CD4-positive, alpha-beta T cell treated with Interferon gamma for 1 hour (primary cell): ENCODE results near the gene FAM98A.
A peak's percentile ranks its signal among the peaks of the same experiment; 100 is the strongest.

ENCODE experiments used
- DNase-seq: peaks from one replicate; pipeline ENCODE4 v3.0.0-alpha.2; 2020

FAM98A gene

DNA sequence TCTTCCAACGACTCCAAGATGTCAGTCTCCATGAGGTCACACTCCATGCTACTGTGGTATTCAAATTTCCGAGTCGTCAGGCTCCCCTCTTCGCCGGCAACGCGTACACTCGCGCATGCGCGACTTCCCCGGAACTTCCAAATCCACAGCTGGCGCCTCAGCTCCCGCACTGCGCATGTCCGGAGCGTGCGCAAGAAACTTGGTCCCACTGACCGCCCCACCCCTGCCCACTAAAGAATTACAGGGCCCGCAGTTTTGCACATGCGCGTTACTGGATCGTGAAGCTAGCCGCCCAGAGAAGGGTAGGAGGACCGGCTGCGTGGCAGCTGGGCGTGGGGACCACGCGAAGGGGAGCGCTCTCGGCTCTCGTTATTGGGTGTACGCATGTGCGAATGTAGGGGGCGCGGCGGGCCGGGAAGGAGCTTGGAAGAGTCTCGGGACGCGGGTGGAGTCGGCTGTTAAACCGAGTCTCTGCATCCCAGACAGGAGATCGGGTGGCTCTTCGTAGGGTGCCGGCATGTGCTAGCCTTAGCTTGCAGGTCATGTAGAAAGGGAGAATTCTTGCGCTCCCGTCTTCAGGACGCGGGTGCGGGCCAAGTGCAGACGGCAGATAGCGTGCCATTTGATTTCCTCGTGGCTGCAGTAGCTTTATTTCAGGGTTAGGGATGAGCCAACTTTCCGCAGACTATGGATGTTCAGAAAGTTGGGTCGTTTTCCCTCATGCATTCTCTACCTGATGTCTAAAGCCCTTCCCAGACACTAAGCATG lies at the start of gene FAM98A:
Gene FAM98A, minus strand, starts transcription at position 125 of the 768 bp plus-strand sequence. Its CDS starts 78 bp downstream, at position 47.
- peak; percentile 99 for DNase-seq

DNA sequence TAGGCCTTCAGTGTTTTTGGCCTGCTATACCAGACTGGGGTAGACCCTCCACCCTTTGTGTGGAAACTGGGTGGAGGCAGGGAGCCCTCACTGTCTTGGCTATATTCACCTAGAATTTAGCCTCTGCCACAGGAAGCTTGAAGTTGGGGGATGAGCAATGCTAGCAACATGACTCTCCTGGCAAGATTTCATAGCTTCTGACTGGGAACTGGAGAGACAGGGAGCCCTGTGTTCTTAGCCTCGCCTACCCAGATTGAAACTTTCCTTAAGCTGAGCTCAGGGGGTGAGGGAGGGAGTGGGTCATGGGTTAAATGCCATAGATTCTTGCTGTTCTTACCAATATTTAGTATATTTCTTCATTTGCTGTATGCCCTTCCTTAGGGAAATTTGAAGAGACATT lies 46.8 kb upstream of the FAM98A start:
- DNase-seq, result no peak

DNA sequence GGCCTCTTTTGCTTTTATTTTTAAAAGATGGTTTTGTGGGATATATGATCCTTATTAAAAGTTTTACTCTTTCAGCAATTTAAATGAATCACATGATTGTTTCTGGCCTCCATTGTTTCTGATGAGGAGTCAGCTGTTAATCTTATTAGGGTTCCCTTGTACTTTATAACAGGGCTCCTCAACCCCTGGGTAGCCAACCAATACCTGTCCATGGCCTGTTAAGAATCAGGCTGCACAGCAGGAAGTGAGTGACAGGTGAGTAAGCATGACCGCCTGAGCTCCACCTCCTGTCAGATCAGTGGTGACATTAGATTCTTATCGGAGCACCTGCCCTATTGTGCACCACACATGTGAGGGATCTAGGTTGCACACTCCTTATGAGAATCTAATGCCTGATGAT lies 45.1 kb upstream of the FAM98A start:
- no peak for DNase-seq

DNA sequence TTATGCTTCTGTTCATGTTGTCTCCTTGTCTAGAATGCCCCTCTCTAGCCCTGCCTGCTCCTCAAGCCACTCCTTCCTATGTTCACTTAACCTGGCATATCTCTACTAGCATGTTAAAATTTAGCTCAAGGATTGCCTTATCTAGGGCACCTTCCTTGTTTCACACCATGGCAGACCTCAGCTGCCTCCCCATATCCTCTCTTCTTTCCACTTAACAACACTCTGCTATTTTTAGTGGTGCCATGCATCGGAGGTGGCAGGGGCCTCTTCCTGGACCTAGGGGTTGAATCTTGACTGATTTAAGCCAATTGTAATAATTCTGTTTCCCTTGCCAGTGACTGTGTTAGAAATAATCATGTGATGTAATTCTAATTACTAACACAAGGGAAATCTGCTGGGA lies 36.9 kb upstream of the FAM98A start:
- DNase-seq, result no peak

DNA sequence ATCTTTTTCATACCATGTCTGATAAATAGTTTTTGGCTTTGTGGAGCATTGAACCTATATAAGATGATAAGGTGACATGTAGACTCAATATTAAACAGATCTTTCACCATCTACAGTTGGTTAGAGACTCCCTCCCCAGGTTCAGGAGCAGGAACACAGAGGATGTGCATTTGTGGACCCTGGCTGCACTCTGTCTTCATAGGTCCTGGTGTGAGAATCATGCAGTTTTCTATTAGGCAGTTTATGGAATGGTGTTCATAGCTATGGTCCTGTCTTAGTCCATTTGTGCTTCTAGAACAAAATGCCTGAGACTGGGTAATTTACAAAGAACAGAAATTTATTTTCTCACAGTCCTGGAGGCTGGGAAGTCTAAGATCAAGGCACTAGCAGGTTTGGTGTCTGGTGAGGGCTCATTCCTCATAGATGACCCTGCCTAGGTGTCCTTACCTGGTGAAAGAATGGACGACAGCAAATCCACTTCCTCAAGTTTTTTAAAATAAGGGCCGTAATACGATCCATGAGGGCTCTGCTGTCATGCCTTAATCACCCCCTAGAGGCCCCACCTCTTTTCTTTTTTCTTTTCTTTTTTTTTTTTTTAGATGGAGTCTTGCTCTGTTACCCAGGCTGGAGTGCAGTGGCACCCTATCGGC lies 35.3 kb upstream of the FAM98A start:
- no peak for DNase-seq

DNA sequence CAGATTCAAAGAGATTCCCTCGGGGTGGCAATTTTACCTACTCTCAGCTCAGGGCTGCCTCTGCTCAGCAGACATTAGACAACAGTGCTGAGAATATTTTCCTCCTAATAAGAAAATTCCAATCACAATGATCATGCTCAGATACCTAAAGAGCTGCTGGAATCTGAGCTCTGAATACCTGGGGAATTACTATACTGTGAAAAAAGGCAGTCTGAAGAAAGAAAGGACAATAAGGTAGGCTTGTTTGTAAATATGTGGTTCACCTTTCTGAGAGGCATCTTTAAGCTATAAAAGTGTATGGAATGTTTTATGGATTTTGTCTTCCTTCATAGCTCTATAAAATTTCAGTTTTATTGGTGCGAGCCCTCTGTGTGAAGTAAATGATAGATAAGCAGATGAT lies 34.2 kb upstream of the FAM98A start:
- no peak for DNase-seq

DNA sequence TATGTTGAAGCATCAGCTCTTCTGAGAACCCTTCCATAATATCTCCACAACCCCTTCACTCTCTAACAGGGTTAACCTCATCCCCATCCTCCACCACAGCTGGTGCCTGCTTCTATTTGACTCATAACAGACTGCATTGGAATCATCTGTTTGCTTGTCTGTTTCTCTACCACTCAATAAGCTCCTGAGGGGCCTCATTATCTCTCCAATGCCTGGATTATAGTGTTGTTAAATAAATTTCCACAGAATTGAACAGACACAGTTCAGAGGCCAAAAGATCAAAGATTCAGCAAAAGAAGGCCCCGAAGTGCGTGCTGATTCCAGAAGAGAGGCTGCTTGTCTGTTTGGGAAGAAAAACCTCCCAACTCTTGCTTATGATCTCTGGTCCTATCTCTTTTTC lies 33.7 kb upstream of the FAM98A start:
- DNase-seq, result no peak

DNA sequence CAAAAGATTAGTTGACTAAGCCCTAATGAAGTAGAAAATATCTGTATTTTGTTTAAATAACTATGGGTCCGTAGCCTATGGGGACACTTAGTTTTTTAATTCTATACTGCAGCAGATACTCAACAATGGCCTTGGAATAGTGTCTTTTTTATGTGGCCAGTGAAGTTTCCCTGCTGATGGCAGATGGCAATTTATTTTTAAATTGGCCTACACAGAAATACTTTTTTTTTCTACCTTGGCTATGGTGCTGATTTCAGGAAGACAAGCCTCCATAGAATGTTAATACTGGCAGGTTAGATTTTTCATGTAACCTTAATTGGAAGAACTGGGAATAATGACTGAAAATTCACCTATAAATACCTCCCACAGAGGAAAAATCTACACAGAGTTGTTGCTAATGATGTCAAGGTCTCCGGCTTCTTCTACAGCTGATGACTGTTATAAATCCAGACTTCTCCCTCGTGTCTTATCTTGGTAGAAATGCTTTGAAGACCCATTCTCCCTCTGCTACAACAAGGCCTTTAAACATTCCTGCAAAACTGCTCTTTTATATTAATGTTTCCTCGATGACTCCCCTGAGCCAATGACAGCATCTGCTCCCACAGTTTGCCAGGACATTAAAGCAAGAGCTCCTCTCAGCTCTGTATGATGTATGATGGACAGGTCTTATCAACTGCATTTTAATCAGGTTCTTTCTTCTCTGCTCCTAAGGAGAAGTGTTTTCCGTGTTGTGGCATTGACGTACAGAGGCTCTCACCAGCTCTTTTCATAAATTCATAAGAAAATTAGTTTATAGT lies 29.1 kb upstream of the FAM98A start:
- no peak for DNase-seq

DNA sequence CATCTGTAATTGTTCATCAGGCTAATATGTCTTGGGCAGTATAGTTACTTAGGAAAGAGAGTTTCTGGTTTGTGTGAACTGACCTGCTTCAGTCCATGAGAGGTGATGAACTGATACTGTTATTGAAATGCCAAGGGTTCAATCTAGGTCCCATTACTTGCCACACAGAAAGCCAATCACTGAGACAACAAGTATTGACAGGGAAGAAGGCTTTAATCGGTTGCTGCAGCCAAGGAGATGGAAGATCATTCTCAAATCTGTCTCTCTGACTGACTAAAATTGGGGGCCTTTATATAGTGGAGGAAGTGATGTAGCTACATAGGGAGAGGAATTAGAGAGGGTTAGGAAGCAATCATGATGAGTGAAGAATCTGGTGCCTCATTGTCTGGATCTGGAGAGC lies 19.9 kb upstream of the FAM98A start:
- no peak for DNase-seq

DNA sequence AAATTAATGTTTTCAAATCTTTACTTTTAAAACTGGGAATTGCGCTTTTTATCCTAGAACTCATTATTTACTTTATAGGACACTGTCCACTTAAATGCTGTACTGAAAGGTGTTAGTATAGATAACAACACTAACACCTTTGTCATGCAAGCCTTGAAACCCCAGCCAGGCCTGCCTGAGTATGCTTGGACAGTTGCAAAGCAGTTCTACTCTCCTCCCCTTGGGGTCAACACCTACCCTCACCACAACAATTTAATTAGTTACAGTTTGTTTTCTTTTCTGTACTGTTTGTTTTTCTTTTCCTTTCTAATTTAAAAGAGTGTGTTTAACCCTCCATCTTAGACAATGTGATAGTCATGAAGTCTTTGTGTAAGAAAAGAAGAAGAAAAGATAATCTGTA lies 18.9 kb upstream of the FAM98A start:
- DNase-seq, result no peak

DNA sequence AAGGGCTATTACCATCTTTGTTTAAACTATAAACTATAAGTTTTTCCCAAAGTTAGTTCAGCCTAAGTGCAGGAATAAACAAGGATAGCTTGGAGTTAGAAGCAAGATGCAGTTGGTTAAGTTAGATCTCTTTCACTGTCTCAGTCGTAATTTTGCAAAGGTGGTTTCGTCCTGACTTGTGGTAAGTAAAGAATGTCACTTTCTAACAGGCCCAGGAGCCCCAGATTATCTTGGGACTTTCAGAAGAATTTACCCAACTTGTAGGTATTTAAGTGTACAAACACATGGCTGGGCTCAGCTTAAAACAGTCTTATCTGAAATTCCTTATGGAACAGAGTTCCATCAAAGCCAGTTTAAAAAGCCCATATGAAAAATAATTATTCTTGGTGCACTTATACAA lies 18.3 kb upstream of the FAM98A start:
- DNase-seq, result no peak

DNA sequence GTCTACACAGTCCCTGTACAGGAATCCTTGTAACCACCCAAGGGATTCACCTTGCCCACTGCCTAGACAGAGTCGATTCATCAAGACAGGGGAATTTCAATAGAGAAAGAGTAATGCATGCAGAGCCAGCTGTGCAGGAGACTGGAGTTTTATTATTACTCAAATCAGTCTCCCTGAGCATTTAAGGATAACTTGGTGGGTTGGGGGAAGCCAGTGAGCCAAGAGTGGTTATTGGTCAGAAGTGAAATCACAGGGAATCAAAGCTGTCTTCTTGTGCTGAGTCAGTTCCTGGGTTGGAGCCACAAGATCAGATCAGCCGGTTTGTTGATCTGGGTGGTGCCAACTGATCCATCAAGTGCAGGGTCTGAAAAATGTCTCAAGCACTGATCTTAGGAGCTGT lies 17.8 kb upstream of the FAM98A start:
- no peak for DNase-seq

DNA sequence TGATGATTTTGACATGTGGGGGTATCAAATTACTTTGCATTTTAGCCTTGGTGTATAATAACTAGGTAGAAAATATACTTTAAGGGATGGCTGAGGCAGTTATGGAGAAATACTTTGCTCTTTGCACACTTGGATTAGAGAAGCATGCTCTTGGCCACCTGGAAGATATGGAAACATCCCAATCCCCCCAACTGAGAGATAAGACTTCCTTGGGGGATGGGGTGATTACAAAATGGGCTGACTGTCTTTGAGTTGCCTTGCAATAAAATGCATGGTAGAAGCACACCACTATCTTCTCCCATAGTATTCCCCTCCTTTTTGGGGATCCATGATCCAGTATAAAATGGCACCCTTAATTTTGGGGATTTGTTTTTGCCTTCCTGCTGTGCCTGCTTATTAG lies 15.1 kb upstream of the FAM98A start:
- no peak for DNase-seq

DNA sequence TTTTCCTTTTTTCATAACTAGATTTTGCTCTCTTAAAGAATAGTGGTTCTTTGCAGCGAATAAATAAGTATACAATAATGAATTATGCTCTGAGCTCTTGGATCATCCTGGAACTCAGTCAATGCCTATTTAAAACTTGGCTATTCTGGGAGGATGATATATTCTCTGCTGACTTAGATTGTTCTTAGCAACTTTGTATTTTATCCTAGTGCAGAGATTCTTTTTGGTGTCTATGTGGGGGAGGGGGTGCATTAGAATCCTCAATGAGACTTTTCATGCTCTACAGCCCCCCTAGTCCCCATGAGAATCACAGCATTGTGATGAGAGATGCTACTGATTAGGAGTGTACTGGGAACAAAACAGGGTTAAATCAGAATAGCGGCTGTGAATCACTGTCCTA lies 8.8 kb upstream of the FAM98A start:
- DNase-seq, result no peak

DNA sequence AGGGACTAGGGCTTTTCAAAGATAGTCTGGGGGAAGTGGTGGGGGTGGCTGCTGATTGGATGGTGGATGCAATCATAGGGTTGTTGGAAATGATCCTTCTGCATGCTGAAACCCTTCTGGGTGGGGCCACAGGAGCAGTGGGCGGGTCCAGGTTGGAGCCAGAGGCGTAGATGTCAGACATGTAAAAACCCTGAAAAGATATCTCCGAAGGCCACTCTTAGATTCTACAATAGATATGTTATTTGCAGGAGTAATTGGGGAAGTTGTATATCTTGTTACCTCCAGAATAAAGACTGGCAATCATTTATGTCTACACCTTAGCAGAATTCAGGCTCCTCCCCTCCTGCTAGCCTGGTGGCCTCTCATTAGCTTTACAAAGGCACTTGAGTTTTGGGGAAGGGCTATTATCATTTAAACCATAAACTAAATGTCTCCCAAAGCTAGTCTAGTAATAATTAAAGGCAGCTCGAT lies 8.2 kb upstream of the FAM98A start:
- no peak for DNase-seq

DNA sequence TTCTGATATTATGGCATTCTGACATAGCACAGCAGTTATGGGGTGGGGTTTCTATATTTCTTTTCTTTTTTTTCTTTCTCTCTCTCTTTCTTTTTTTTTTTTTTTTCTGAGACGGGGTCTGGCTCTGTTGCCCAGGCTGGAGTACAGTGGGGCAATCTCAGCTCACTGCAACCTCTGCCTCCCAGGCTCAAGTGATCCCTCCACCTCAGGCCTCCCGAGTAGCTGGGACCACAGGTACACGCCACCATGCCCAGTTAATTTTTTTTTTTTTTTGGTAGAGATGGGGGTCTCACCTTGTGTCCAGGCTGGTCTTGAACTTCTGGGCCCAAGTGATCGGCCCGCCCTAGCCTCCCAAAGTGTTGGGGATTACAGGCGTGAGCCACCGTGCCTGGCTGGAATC lies 7.5 kb upstream of the FAM98A start:
- no peak for DNase-seq

DNA sequence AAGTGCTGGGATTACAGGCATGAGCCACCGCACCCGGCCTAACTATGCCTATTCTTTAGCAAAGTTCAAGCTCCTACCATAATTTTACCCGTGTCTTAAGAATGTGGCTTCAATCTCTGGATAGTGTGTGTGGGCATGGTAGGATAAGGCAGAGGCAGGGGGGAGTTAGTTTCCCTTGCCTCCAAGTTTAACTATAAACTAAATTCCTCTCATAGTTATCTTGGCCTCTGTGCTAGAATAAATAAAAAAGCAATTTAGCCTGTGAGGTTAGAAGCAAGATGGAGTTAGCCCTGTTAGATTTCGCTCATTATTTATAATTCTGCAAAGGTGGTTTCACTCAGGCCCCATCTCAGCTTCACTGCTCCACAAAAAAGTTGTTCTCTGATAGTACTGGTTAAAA lies 7.0 kb upstream of the FAM98A start:
- DNase-seq, result no peak

DNA sequence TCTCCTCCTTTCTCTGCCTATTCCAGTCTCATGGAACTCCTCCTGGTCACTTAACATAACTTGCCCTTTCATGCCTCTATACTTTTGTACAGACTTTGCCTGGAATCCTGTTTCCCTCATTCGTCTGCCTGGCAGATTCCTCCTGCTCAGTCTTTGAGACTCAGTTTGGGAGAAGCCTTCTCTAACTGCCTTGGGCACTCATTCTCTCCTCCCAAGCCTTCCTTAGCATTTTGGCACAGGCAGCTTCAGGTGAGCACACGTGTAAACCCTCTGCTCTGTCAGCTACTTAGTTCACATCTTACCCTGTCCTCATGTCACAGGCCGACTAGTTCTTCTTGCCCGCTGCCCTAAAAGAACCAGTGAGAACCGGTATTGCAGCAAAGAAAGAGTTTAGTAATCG lies 6.0 kb upstream of the FAM98A start:
- no peak for DNase-seq

DNA sequence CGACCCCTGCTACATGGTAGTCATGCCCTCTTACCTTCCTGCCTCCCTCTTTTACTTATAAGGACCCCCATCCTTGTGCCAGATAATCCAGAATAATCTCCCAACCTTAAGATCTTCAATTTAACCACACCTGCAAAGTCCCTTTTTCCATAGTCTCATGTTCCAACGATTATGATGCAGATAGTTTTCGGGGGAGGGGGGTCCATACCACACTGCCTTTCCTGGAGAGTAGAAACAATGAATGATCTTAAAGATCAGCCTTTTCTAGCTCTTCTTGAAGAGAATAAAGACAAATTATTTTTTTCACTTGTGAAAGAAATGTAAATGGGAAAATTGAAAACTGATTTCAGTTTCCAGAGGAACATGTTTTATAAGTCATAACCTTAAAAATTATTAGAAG lies 4.3 kb upstream of the FAM98A start:
- DNase-seq, result no peak

DNA sequence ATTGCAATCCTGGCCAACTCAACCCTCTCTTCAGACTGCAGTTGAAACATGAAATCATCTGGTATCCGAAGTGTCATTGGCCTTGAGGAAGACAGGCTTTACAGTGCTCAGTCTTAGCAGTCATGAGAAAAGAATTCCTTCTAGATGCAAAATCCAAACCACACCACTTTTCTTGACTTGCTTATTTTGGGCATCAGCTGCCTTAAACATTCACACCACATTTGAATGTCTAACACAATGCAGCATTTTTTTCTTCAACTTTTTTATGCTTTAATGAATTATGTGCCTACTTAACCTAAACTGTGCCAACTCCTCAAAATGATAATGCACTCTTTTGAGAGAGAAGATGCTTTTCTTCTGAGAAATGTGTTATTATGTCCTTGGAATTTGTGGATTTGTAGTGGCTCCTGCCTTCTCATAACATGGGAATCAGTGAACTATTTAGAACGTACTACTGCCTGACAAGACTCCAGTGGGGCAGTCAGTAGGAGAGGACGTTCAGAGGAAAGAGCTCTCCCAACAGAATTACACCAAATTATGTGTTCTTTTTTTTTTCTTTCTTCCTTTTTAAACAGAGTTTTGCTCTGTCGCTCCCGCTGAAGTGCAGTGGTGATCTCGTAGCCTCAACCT lies 3.2 kb upstream of the FAM98A start:
- no peak for DNase-seq

DNA sequence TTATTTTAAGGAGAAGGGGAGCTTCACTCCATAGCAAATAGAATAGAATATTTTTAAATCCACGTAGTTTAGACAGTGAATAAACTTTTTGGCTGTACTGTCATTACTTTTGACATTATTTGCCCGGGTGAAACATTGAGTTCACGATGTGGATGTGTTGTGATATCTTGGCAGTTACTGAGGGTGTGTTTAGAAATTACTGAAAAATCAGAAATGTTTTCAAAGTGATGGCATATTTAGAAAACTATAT lies 769 bp upstream of the FAM98A start:
- DNase-seq, result no peak

DNA sequence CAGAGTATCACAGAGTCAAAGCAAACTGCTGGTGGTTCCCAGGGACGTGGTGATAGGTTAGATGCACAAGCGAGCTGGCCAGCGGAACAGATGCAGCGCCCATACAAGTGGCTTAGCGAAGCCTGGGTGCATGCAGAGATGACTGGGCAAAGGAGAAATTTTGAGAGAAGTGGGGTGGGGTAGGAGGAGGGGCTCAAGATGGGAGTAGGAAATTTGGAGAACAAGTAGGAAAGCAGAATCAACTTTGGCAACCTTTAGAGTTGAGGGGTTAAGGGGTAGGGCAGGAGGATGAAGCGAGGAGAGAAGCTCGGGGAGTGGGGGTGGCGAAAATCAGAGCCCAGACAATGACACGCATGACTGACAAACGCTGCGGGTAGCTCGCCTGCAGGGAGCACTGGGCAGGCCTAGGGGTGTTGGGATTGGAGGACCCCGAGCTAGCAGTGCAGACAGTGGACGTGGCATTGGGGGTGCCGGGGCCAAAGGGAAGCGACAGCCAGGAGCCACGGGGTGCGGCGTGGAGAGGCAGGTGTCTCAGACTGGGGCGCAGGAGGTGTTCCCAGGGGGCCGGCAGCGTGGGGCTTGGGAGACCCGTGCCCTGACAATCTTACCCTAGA lies 431 bp downstream of the FAM98A start:
- DNase-seq, result peak; percentile 26

DNA sequence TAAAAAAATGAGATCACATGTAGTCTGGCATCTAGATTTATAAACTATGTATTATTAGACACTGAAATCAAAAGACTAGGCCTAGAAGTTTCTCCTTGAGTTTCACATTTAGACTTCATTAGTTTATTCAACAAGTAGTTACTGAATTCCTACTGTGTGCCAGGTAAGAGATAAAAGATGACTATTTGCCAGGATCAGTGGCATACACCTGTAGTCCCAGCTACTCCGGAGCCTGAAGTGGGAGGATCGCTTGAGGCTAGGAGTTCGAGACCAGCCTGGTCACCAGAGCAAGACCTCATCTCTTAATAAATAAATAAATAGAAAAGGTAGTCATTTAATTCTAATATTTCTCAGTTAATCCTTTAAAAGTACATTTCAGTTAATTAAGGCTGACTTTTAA lies 2.1 kb downstream of the FAM98A start:
- no peak for DNase-seq
